SK-N-MC (cell line): ENCODE results near the gene POFUT1.
A peak's percentile ranks its signal among the peaks of the same experiment; 100 is the strongest.

ENCODE experiments used
- DNase-seq: peaks from one replicate; pipeline ENCODE4 v3.0.0-alpha.2; 2011; ENCODE audit warnings: low read depth, low spot score
- H3K27ac ChIP-seq: fragments of 200-600 bp; sonication (generic); 2 replicates; pipeline ENCODE4 v1.5.1; 2016; ENCODE audit warnings: mixed run types
- H3K36me3 ChIP-seq: fragments of 200-600 bp; sonication (generic); 2 replicates; pipeline ENCODE4 v1.6.1; 2017; ENCODE audit warnings: antibody characterized with exemption, low read length, mixed read lengths; ENCODE audit not compliant: insufficient read depth
- H3K4me3 ChIP-seq: fragments of 200-600 bp; sonication (generic); 2 replicates; pipeline ENCODE4 v1.5.1; 2016
- H3K9ac ChIP-seq: fragments of 200-600 bp; sonication (generic); 2 replicates; pipeline ENCODE4 v1.8.0; 2017; ENCODE audit warnings: mixed run types, mixed read lengths; ENCODE audit not compliant: insufficient read length
- H3K9me3 ChIP-seq: fragments of 200-600 bp; sonication (generic); 2 replicates; pipeline ENCODE4 v1.6.1; 2017; ENCODE audit warnings: low read depth, mild to moderate bottlenecking, antibody characterized with exemption, low read length, moderate library complexity, mixed read lengths
- EZH2 ChIP-seq: fragments of 200-600 bp; sonication (generic); IDR thresholded peaks from one replicate; pipeline ENCODE4 v1.6.1; 2017; ENCODE audit warnings: antibody characterized with exemption
- FOXP2 ChIP-seq: optimal IDR thresholded peaks from 2 replicates; pipeline ENCODE3; 2011; ENCODE audit warnings: mild to moderate bottlenecking, moderate library complexity; ENCODE audit not compliant: insufficient read depth; ENCODE audit errors: extremely low read length, control extremely low read depth
- POLR2AphosphoS5 ChIP-seq: IDR thresholded peaks from 2 replicates; pipeline ENCODE4 v1.6.1; 2012; ENCODE audit warnings: mild to moderate bottlenecking, low read depth, low read length, borderline replicate concordance

Gene POFUT1

GRCh38 chr20:32201296-32201976 lies 6.2 kb upstream of the POFUT1 start:
- Histone ChIP-seq H3K4me3 (no peak overlapping the region), H3K9ac (no peak overlapping the region), H3K9me3 (no peaks in the 10 kb centered on the region), H3K36me3 (peaks cover 81% of the 10 kb centered on the region), H3K27ac (no peak overlapping the region)
- no peak for DNase-seq
- TF ChIP-seq EZH2 (no peak), POLR2AphosphoS5 (no peak), FOXP2 (no peak)

DNA sequence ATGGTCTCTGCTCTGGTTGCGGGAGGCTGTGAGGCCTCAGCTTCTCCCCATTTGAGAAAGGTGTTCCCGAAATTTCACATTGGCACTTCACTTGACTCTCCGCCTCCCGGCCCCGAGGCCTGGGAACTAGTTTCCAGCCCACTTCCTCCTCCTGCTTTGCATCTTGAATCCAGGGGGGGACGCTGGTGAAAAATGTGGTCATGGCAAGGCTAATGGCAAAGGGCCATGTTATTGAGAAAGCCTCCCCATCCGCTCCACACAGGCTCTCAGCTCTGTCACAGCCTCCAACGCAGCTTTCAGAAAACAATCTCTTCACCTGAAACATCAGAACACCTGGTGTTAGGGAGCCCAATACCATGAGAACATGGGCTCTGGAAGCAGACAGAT lies 5.7 kb upstream of the POFUT1 start:
- TF ChIP-seq EZH2 (no peak), FOXP2 (no peak), POLR2AphosphoS5 (no peak)
- Histone ChIP-seq H3K27ac (no peak overlapping the region), H3K9me3 (no peaks in the 10 kb centered on the region), H3K9ac (no peak overlapping the region), H3K36me3 (peaks cover 76% of the 10 kb centered on the region), H3K4me3 (no peak overlapping the region)
- no peak for DNase-seq

DNA sequence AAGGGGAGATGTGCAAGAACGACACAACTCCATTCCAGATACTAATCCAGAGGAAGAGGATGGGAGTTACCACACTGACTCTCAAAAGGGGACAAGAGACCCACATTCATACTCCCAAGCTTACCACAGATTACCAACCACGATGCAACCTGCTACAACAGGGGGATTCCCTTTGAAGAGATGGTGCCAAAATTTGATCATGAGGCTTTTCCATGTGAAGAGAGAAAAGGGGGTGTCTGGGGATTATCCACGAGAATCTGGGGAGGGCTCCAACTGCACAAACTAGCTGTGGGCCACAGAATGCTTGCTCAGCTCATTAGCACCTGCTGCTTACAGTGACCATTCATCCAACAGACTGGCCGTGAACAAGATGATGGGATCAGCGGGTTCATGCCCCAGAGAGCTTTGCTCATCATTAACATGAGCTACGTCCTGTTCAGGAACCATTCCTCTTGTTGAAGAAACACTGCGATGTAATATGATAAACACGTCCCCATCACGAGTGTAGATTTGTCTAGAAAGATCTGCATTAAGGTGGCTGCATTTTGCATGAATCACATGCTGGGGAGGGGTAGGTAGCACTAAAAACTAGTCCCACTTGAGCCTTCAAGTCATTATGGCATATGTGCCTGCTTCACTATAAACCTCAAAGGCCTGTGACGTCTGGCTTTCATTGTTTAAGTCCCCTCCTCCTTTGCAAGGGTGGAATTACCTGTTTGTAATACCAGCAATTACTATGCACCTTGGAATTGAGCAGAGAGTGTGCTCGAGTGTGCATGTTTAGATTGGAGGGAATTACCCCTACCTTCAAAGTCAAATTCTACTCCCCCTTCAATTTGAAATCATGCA lies 4.1 kb upstream of the POFUT1 start:
- Histone ChIP-seq H3K4me3 (no peak overlapping the region), H3K27ac (peak overlapping the region; percentile 6; the same call in 1 of the 2 replicates), H3K36me3 (peaks cover 62% of the 10 kb centered on the region), H3K9me3 (no peaks in the 10 kb centered on the region), H3K9ac (peak overlapping the region; percentile 100)
- TF ChIP-seq EZH2 = no peak
- TF ChIP-seq FOXP2 = no peak
- no peak for TF ChIP-seq POLR2AphosphoS5
- DNase-seq = no peak

DNA sequence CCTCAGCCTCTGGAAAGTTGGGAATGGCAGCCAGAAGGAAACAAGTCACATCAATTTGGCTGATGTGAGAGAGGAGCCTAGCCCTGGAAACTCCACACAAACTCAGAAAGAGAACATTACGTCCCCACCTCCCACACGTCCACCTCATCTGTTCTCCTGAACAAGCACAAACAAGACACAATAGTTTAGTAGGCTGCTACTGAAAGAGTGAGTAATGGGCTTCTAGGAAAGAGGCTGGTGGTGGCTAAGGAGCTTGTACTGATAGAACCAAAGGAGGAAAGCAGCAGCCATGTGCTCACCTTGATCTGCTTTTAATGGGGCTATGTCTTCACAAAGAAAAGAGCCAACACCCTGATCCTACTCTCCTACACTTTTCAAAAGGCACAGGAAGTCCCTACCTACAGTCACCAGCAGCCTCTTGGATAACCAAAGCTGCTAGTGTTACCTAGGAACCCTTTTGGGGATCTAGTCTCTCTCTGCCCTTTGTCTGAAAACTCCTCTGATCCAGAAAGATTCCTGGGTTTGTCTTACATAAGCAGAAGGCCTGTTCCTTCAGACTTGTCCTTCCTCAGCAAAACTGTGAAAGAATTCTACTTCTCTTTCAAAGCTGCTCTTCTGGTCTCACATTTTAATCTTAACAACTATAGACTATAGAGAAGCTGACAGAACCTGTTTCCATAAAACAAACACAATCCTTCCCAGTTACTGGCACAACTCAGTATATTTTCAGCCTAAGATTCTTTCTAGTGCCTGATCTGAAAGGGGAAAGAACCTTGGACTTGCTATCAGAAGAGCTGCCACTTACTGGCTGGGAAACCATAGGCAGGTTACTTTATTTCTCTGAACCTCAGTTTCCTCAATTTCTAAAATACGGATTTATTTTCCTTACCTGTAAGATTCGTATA lies 3.2 kb upstream of the POFUT1 start:
- DNase-seq = no peak
- TF ChIP-seq FOXP2 (no peak), POLR2AphosphoS5 (no peak), EZH2 (no peak)
- peak overlapping the region; percentile 100 for H3K9ac ChIP-seq
- H3K27ac ChIP-seq = peak overlapping the region; percentile 29; the same call in 1 of the 2 replicates
- peak overlapping the region; percentile 99; the same call in 1 of the 2 replicates for H3K4me3 ChIP-seq
- H3K9me3 ChIP-seq = no peaks in the 10 kb centered on the region
- H3K36me3 ChIP-seq = peaks cover 56% of the 10 kb centered on the region

DNA sequence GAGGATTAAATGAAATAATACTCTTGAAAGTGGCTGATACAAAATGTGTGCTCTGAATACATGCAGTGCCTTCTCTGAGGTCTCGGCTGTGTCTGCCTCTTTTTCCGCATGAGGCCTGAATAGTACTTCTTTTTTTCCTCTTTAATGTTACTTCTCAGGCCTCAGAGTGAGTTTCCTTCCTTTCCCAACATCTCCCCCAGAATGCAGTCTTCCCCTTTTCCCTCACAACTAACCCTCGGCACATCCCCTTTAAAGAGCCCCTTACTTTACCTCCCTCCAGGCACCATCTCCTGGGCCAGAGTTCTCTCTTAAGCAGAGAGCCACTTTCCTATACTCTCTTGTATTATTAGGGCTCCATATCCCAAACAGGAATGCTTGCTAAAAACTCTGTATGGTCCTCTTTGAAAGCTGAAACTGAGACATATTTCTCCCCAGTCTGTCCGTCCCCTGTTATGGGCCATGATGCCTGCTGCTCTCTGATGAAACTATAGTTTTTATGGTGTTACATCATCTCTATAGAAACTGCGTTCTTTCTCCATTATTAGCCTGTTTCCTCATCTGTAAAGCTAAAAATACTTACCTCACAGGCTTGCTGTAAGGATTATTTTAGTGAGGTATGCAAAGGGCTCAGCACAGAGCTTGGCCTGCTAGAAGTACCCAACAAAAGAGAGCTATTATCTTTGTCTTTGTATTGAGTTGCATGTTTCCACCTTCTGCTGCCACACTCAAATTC lies 2.4 kb upstream of the POFUT1 start:
- no peaks in the 10 kb centered on the region for H3K9me3 ChIP-seq
- H3K27ac ChIP-seq = peak overlapping the region; percentile 29; the same call in 1 of the 2 replicates
- H3K9ac ChIP-seq = peak overlapping the region; percentile 100
- peaks cover 58% of the 10 kb centered on the region for H3K36me3 ChIP-seq
- no peak for TF ChIP-seq EZH2
- TF ChIP-seq FOXP2 = no peak
- no peak for TF ChIP-seq POLR2AphosphoS5
- peak overlapping the region; percentile 99 for H3K4me3 ChIP-seq
- DNase-seq = no peak

GRCh38 chr20:32205843-32206759 lies 1.6 kb upstream of the POFUT1 start:
- Histone ChIP-seq H3K9ac (peak overlapping the region; percentile 100), H3K9me3 (no peaks in the 10 kb centered on the region), H3K36me3 (peaks cover 59% of the 10 kb centered on the region), H3K27ac (peak overlapping the region; percentile 29; the same call in 1 of the 2 replicates), H3K4me3 (peak overlapping the region; percentile 99)
- DNase-seq = no peak
- no peak for TF ChIP-seq POLR2AphosphoS5
- TF ChIP-seq EZH2 = no peak
- TF ChIP-seq FOXP2 = no peak
